HEK293T (cell line): Measurements from ENCODE around the gene PCP4L1.
"Not testable (repeated sequence)": the region's sequence is repeated elsewhere in the genome, so short reads cannot be mapped to it uniquely, and the experiment has no call there.

Experiments
- FOXK2 ChIP-seq: fragments of 450-650 bp; IDR thresholded peaks from 2 replicates; pipeline ENCODE4 v1.6.1; 2016; ENCODE audit warnings: mild to moderate bottlenecking
- HDGF ChIP-seq: fragments of 450-650 bp; IDR thresholded peaks from 2 replicates; pipeline ENCODE4 v1.6.1; 2017; ENCODE audit warnings: antibody characterized with exemption, borderline replicate concordance
- SUZ12 ChIP-seq: fragments of 450-650 bp; IDR thresholded peaks from 2 replicates; pipeline ENCODE4 v1.6.1; 2016; ENCODE audit warnings: mild to moderate bottlenecking
- TARDBP ChIP-seq: fragments of 450-650 bp; IDR thresholded peaks from 2 replicates; pipeline ENCODE4 v1.6.1; 2016

DNA sequence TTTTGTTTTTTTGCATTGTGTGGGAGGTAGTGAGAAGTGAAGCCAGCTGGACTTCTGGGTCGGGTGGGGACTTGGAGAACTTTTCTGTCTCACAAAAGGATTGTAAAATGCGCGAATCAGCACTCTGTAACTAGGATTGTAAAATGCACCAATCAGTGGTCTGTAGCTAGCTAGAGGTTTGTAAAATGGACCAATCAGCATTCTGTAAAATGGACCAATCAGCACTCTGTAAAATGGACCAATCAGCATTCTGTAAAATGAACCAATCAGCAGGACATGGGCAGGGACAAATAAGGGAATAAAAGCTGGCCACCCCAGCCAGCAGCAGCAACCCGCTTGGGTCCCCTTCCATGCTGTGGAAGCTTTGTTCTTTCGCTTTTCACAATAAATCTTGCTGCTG, 8.4 kb upstream of the PCP4L1 start:
- not testable (repeated sequence) for TF ChIP-seq HDGF, FOXK2, TARDBP, SUZ12
